ENCODE data around the gene MUC2. TPM values are rescaled to one million over a fixed set of nuclear protein-coding genes. Genes with fewer than 3 reads are reported as not detected.

Gene MUC2
- total and polyA plus RNA-seq, 9 of the 15 experiments (the other 6 are each of a cell fraction or from before 2014, with no cell fraction given): under 0.01 to 0.18 TPM; not detected in 7

GRCh38 chr11:1052133-1053011 is 22.3 kb upstream of the MUC2 start:
- Histone ChIP-seq H3K79me2 (ENCODE audit: control insufficient read depth, insufficient read depth, low read length) (no peaks in the 10 kb centered on the region), H4K20me1 (replicated peaks; ENCODE audit: control insufficient read depth, insufficient read depth, low read length) (peaks cover 17% of the 10 kb centered on the region; the same call in 1 of the 2 replicates), H3K27ac (ENCODE audit: extremely low read depth, low read depth, low read length) (no peak overlapping the region), H3K9me1 (ENCODE audit: control insufficient read depth, insufficient read depth, low read length) (no peaks in the 10 kb centered on the region), H3K27me3 (ENCODE audit: control insufficient read depth in 2 of 2, insufficient read depth in 2 of 2, low read length in 2 of 2) (peaks cover 40 to 96% of the 10 kb centered on the region in 2 experiments), H3K4me1 (replicated peaks in 1 of 2; ENCODE audit: control insufficient read depth in 2 of 2, insufficient read depth in 2 of 2, low read length in 2 of 2) (peaks cover 0 to 55% of the 10 kb centered on the region in 2 experiments; a peak in 3 of 5 replicates), H3K9me3 (replicated peaks; ENCODE audit: control insufficient read depth, insufficient read depth, low read depth, low read length) (no peaks in the 10 kb centered on the region), H3K9ac (ENCODE audit: insufficient read depth in 1 of 2, low read depth in 2 of 2, low read length in 2 of 2) (peak overlapping the region in 1 of 2 experiments; percentile 26; a peak in 1 of 4 replicates), H3K4me2 (ENCODE audit: insufficient read depth, low read length) (no peak overlapping the region), H3K4me3 (no peak overlapping the region), H3K36me3 (ENCODE audit: control insufficient read depth, insufficient read depth, low read length) (no peaks in the 10 kb centered on the region), H2AFZ (ENCODE audit: low read depth, low read length) (no peak overlapping the region)
- intact Hi-C loops (cut with micrococcal nuclease): loop anchor here (5.0 kb wide), 1 partner anchor 205 kb away; no protein-coding TSS in a partner anchor
- no TSS peak for BruUV-seq (replicated peaks)
- no peak for ATAC-seq
- DNase-seq (ENCODE audit: extremely low read depth in 1 of 4, low spot score in 3 of 4): no peak
- ChIA-PET POLR2A (no interaction called here), CTCF (ENCODE audit: low intra/inter-chr PET ratio) (interaction anchor here (0.6 to 1.6 kb wide), 3 partner anchors 153 to 203 kb away, joined by 3 to 5 read pairs (median 4); no protein-coding TSS in a partner anchor)
- WGBS (ENCODE audit: insufficient coverage, low coverage, missing lambda C conversion rate): 6% methylated on average over 17 of the region's 25 CpGs
- TF ChIP-seq MXD1 (CRISPR knock-in tag; IDR thresholded peaks at IDR 0.05; ENCODE audit: borderline replicate concordance, poor library complexity, severe bottlenecking): no peak
- no peak for TF ChIP-seq BCL6 (CRISPR knock-in tag; IDR thresholded peaks at IDR 0.05)
- no peak for TF ChIP-seq SFPQ (IDR thresholded peaks at IDR 0.05; ENCODE audit: low read depth, low read length)
- no peak for TF ChIP-seq MAX (CRISPR knock-in tag; IDR thresholded peaks at IDR 0.05)
- TF ChIP-seq ZBTB2 (IDR thresholded peaks at IDR 0.05): no peak
- in situ Hi-C loops (cut with MboI): no loop called here
- FAIRE-seq: no peak
